Measurements from ENCODE around the gene MPP4.

DNA sequence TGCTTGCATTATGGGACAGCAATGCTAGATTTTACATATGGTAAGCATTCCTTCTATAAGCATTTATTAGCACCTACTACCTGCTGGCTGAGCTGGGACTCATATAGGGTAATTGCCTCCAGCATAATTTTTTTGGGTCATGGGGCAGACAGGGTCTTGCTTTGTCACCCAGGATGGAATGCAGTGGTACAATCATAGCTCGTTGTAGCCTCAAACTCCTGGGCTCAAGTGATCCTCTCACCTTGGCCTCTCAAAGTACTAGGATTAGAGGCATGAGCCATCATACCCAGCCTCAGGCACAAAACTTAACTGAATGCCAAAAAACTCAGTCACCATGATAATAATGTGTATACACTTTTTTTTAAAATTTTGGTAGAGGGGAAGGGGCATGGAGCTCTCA lies 90.4 kb downstream of the MPP4 start:
- TF ChIP-seq ZNF232 (CRISPR knock-in tag; IDR thresholded peaks at IDR 0.05) (no peak), JUN (CRISPR knock-in tag; IDR thresholded peaks at IDR 0.05) (no peak)
- TF ChIP-seq, protein P1, sequence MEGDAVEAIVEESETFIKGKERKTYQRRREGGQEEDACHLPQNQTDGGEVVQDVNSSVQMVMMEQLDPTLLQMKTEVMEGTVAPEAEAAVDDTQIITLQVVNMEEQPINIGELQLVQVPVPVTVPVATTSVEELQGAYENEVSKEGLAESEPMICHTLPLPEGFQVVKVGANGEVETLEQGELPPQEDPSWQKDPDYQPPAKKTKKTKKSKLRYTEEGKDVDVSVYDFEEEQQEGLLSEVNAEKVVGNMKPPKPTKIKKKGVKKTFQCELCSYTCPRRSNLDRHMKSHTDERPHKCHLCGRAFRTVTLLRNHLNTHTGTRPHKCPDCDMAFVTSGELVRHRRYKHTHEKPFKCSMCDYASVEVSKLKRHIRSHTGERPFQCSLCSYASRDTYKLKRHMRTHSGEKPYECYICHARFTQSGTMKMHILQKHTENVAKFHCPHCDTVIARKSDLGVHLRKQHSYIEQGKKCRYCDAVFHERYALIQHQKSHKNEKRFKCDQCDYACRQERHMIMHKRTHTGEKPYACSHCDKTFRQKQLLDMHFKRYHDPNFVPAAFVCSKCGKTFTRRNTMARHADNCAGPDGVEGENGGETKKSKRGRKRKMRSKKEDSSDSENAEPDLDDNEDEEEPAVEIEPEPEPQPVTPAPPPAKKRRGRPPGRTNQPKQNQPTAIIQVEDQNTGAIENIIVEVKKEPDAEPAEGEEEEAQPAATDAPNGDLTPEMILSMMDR (IDR thresholded peaks at IDR 0.05): no peak

Data from WTC11 (cell line).